PFSK-1 (cell line): ENCODE data around the gene LOXL1.

Experiments
- FOXP2 ChIP-seq: optimal IDR thresholded peaks from 2 replicates; pipeline ENCODE3; 2011; ENCODE audit warnings: borderline replicate concordance, control low read depth, inconsistent platforms; ENCODE audit not compliant: insufficient read depth; ENCODE audit errors: extremely low read length, extremely low read depth
- POLR2AphosphoS5 ChIP-seq: IDR thresholded peaks from 2 replicates; pipeline ENCODE4 v1.6.1; 2012; ENCODE audit warnings: low read depth, mild to moderate bottlenecking, control low read depth, low read length, moderate library complexity
- REST ChIP-seq, 2 experiments: IDR thresholded peaks; 2 replicates each; pipeline versions ENCODE4 v1.6.1 to v1.8.0; 2011 to 2012; ENCODE audit warnings: low read depth in 2 of 2, low read length in 2 of 2, control low read depth in 1 of 2, inconsistent platforms in 1 of 2, mild to moderate bottlenecking in 1 of 2, moderate library complexity in 1 of 2; ENCODE audit not compliant: insufficient read depth in 1 of 2
- SIN3A ChIP-seq: IDR thresholded peaks from 2 replicates; pipeline ENCODE4 v1.6.1; 2012; ENCODE audit warnings: mild to moderate bottlenecking, low read length, moderate library complexity, borderline replicate concordance; ENCODE audit not compliant: insufficient read depth
- TAF1 ChIP-seq: IDR thresholded peaks from 2 replicates; pipeline ENCODE4 v1.6.1; 2012; ENCODE audit warnings: low read length, control low read depth, borderline replicate concordance; ENCODE audit not compliant: insufficient read depth

LOXL1 gene

DNA sequence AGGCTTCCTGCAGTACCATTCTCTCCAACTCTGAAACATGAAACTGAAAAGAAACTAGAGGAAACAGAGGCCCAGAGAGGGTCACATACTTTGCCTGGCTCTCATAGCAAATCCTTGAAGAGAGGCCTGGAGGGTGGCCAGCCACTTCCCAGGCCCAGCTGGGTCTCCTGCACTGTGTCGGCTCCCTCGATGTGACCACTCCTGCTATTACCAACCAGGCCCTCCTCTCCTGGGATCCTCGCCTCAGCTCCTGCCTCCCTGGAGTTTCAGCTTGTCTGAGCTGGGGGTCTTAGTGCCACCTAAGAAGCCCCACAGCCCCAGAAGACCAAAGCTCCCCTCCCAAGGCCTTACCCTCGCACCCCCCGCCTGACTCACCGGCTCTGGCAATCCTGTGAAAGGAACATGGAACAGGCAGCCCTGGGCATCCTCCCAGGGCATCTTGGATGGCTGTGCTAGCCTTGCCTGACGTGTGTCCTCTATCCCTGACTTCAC lies 4.6 kb downstream of the LOXL1 start:
- TF ChIP-seq REST (IDR thresholded peaks at IDR 0.05; ENCODE audit: insufficient read depth in 1 of 2, low read depth in 2 of 2, low read length in 2 of 2) (no peak), FOXP2 (no peak), TAF1 (no peak), POLR2AphosphoS5 (no peak), SIN3A (no peak)

DNA sequence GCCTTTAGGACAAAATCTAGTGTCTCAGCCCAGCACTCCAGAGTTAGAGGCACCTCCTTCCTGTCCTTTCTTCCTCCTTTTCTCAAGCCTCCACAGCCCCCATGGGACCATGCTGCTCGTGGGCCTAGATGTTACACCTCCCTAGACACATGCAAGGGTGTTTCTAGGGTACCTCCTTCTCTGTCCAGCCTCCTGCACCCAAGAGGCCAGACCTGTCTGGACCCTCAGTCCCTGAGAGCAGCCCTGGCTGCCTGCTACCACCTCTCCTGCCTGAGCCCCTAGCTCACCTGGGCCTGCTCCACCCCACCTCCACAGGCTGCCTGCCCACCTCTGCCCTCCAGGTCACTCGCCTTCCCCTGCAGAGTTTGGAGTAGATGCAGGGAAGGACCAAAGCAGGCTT lies 5.2 kb downstream of the LOXL1 start:
- TF ChIP-seq REST (IDR thresholded peaks at IDR 0.05; ENCODE audit: insufficient read depth in 1 of 2, low read depth in 2 of 2, low read length in 2 of 2) (no peak), POLR2AphosphoS5 (no peak), SIN3A (no peak), TAF1 (no peak), FOXP2 (no peak)

DNA sequence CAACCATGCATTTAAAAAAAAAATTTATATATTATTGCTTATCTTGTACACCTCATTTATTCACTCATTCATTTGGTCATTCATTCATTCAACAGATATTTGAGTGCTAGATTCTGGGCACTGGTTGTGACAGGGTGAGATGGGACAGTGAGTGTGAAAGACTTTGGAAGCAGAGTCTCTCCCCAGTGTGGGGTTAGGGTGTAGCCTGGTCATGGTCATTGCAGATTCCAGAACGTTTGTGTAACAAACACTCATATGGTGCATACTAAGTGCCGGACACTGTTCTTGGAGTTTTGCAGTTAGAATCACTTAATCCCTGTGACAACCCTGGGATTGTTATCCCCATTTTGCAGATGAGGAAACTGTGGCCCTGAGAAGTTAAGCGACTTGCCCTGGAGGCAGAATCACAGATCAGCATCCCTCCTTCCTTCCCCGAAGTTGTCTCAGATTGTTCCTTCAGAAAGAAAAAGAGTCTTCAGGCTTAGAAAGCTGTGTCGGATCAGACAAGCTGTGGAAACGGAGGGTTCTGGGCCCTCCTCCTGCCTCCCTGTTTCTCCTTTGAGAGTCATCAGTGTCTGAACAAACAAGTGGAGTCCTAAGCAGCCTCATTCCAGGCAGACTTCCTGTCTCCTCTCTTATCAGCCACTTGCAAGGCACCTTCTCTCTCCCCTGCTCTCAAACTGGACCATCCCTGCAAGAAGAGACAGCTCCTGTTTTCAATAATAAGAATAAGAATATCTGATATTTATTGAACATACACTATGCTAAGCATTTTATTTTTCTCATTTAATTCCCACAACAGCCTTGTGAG lies 6.3 kb downstream of the LOXL1 start:
- no peak for TF ChIP-seq SIN3A
- no peak for TF ChIP-seq REST (IDR thresholded peaks at IDR 0.05; ENCODE audit: insufficient read depth in 1 of 2, low read depth in 2 of 2, low read length in 2 of 2)
- no peak for TF ChIP-seq FOXP2
- TF ChIP-seq POLR2AphosphoS5, result no peak
- no peak for TF ChIP-seq TAF1

DNA sequence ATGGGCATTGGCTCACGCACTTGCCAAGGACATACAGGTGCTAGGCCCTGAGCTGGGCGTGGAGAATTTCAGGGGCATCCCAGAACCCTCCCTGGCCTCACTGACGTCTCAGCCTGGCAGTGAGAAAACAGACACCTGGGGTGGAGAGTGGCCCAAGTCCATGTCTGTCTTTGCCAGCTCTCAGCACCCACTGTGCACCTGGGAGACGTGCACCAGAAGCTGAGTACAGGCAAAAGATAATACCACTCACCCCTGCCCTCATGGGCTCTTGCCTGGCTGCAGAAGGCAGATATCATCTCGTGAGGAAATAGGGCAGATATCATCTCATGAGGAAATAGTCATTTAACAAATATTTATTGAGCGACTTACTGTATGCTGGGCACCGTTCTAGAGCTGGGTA lies 8.0 kb downstream of the LOXL1 start:
- TF ChIP-seq FOXP2, result no peak
- no peak for TF ChIP-seq SIN3A
- TF ChIP-seq REST (IDR thresholded peaks at IDR 0.05; ENCODE audit: insufficient read depth in 1 of 2, low read depth in 2 of 2, low read length in 2 of 2), result no peak
- TF ChIP-seq POLR2AphosphoS5, result no peak
- no peak for TF ChIP-seq TAF1

GRCh38 chr15:73935547-73935946 lies 9.3 kb downstream of the LOXL1 start:
- no peak for TF ChIP-seq SIN3A
- no peak for TF ChIP-seq POLR2AphosphoS5
- TF ChIP-seq REST (IDR thresholded peaks at IDR 0.05; ENCODE audit: insufficient read depth in 1 of 2, low read depth in 2 of 2, low read length in 2 of 2), result no peak
- TF ChIP-seq FOXP2, result no peak
- no peak for TF ChIP-seq TAF1
